GM12878 (cell line): Measurements from ENCODE around the gene ENGASE. TPM values are rescaled to one million over a fixed set of nuclear protein-coding genes. Genes with fewer than 3 reads are reported as not detected.

Experiments
- ATAC-seq: fragments of 200-7000 bp; cut with Tn5 transposase; 3 replicates; pipeline ENCODE4 v1.9.1; 2020; ENCODE audit warnings: mild to moderate bottlenecking, moderate library complexity
- BruUV-seq: library from RNA; stranded (reverse); fragments of 400-500 nt; replicated peaks from 2 replicates; lab custom pipeline; 2021; lab: Mats Ljungman, UMichigan
- CTCF ChIA-PET: fragments of 300-600 bp; sonication (Branson Sonifier 250); formaldehyde crosslinking; extraction: SDS; loops from one replicate; lab custom pipeline; 2021; ENCODE audit warnings: inconsistent platforms; lab: Yijun Ruan, JAX
- POLR2A ChIA-PET: fragments of 350-600 bp; formaldehyde crosslinking; extraction: SDS; loops from one replicate; lab custom pipeline; 2021; ENCODE audit warnings: inconsistent platforms; lab: Charles Lee
- RAD21 ChIA-PET: fragments of 300-600 bp; sonication (Branson Sonifier 250); formaldehyde crosslinking; loops from one replicate; lab custom pipeline; 2023; ENCODE audit warnings: antibody characterized with exemption; ENCODE audit not compliant: unreplicated experiment; lab: Charles Lee
- SMC1A ChIA-PET: fragments of 300-600 bp; sonication (Branson Sonifier 250); formaldehyde crosslinking; loops from one replicate; lab custom pipeline; 2023; ENCODE audit not compliant: unreplicated experiment, uncharacterized antibody; lab: Charles Lee
- DNase-seq: peaks from one replicate; pipeline ENCODE4 v3.0.0-alpha.2; 2011; ENCODE audit warnings: low read depth, low spot score
- FAIRE-seq: peaks from 3 replicates; lab custom pipeline; 2011; peaks lifted over from hg19 to GRCh38; lab: Jason Lieb, UNC
- H2AFZ ChIP-seq: 2 replicates; pipeline ENCODE4 v1.6.0; 2011; ENCODE audit warnings: low read depth, low read length, control low read depth; ENCODE audit not compliant: control insufficient read depth
- H3K27ac ChIP-seq: 2 replicates; pipeline ENCODE4 v1.5.1; 2011; ENCODE audit warnings: control low read depth; ENCODE audit not compliant: control insufficient read depth, insufficient read depth
- H3K27me3 ChIP-seq, 2 experiments: replicated peaks in 1 of 2; 2 replicates each; pipeline versions ENCODE4 v1.6.0 to v1.6.1; 2011; ENCODE audit warnings: low read length in 1 of 2; ENCODE audit not compliant: control insufficient read depth in 2 of 2, insufficient read depth in 2 of 2
- H3K36me3 ChIP-seq, 2 experiments: 2 replicates each; pipeline ENCODE4 v1.5.1; 2011; ENCODE audit warnings: low read length in 1 of 2; ENCODE audit not compliant: control insufficient read depth in 2 of 2, insufficient read depth in 2 of 2
- H3K4me1 ChIP-seq: 2 replicates; pipeline ENCODE4 v1.6.1; 2011; ENCODE audit warnings: mild to moderate bottlenecking, low read length, moderate library complexity, mixed read lengths; ENCODE audit not compliant: control insufficient read depth, insufficient read depth
- H3K4me2 ChIP-seq: 2 replicates; pipeline ENCODE4 v1.6.0; 2011; ENCODE audit warnings: control low read depth; ENCODE audit not compliant: control insufficient read depth, insufficient read depth
- H3K4me3 ChIP-seq: fragments of 200-600 bp; sonication (generic); 2 replicates; pipeline ENCODE4 v1.5.1; 2016
- H3K79me2 ChIP-seq: 2 replicates; pipeline ENCODE4 v1.6.0; 2011; ENCODE audit warnings: low read length; ENCODE audit not compliant: control insufficient read depth, insufficient read depth
- H3K9ac ChIP-seq: 2 replicates; pipeline ENCODE4 v1.8.0; 2011; ENCODE audit warnings: low read length, control low read depth, mixed read lengths; ENCODE audit not compliant: control insufficient read depth, insufficient read depth
- H3K9me3 ChIP-seq: replicated peaks from 3 replicates; pipeline ENCODE4 v1.5.1; 2011; ENCODE audit warnings: mild to moderate bottlenecking, low read length; ENCODE audit not compliant: control insufficient read depth, insufficient read depth
- H4K20me1 ChIP-seq: 2 replicates; pipeline ENCODE4 v1.6.0; 2011; ENCODE audit not compliant: control insufficient read depth, insufficient read depth
- BHLHE40 ChIP-seq, 2 experiments: fragments of 450-650 bp in 1 of 2; IDR thresholded peaks; 2 replicates each; pipeline ENCODE4 v1.6.1; 2011 to 2017; ENCODE audit warnings: low read depth in 2 of 2, borderline replicate concordance in 1 of 2, improper control_type of control experiment in 1 of 2, low read length in 1 of 2, mild to moderate bottlenecking in 1 of 2
- CTCF ChIP-seq, 3 experiments: IDR thresholded peaks in 2 of 3; conservative IDR thresholded peaks in 1 of 3; 2 replicates each; pipeline ENCODE4 v1.5.1; 2011; ENCODE audit warnings: low read depth in 3 of 3, low read length in 3 of 3, mild to moderate bottlenecking in 3 of 3, control low read depth in 2 of 3, moderate library complexity in 2 of 3, inconsistent platforms in 1 of 3, mixed read lengths in 1 of 3; ENCODE audit not compliant: control insufficient read depth in 2 of 3, insufficient read depth in 1 of 3; ENCODE audit errors: extremely low read depth in 1 of 3
- EED ChIP-seq: sonication (generic); IDR thresholded peaks from 2 replicates; pipeline ENCODE4 v1.6.1; 2016; ENCODE audit warnings: antibody characterized with exemption, low read depth
- GABPA ChIP-seq: IDR thresholded peaks from 2 replicates; pipeline ENCODE4 v1.6.1; 2014; ENCODE audit warnings: antibody characterized with exemption, low read depth, mild to moderate bottlenecking, inconsistent platforms
- NFYA ChIP-seq: IDR thresholded peaks from 2 replicates; pipeline ENCODE4 v1.6.1; 2011; ENCODE audit warnings: low read depth, mild to moderate bottlenecking, low read length, improper control_type of control experiment, borderline replicate concordance
- NFYB ChIP-seq: IDR thresholded peaks from 2 replicates; pipeline ENCODE4 v1.6.1; 2011; ENCODE audit warnings: low read depth, mild to moderate bottlenecking, low read length, improper control_type of control experiment, moderate library complexity; ENCODE audit not compliant: insufficient read depth
- NR2C1 ChIP-seq: fragments of 450-650 bp; IDR thresholded peaks from 2 replicates; pipeline ENCODE4 v1.6.1; 2017; ENCODE audit warnings: antibody characterized with exemption, mild to moderate bottlenecking, moderate library complexity
- NR2C2 ChIP-seq: IDR thresholded peaks from 2 replicates; pipeline ENCODE4 v1.6.1; 2011; ENCODE audit warnings: borderline replicate concordance, low read depth; ENCODE audit not compliant: control insufficient read depth, insufficient read length
- POLR2AphosphoS2 ChIP-seq: IDR thresholded peaks from 2 replicates; pipeline ENCODE4 v1.6.1; 2011; ENCODE audit warnings: low read depth, mild to moderate bottlenecking, low read length, improper control_type of control experiment, moderate library complexity
- RAD21 ChIP-seq: IDR thresholded peaks from 2 replicates; pipeline ENCODE4 v1.6.1; 2011; ENCODE audit warnings: mild to moderate bottlenecking, low read depth, low read length, moderate library complexity; ENCODE audit not compliant: insufficient read depth
- RBBP5 ChIP-seq: fragments of 200-600 bp; sonication (generic); conservative IDR thresholded peaks from 2 replicates; pipeline ENCODE4 v1.6.1; 2016
- REST ChIP-seq: IDR thresholded peaks from 2 replicates; pipeline ENCODE4 v1.6.1; 2012; ENCODE audit warnings: mild to moderate bottlenecking, low read depth, low read length
- SMC3 ChIP-seq: IDR thresholded peaks from 2 replicates; pipeline ENCODE4 v1.6.1; 2011; ENCODE audit warnings: low read length, improper control_type of control experiment, borderline replicate concordance
- TBL1XR1 ChIP-seq: IDR thresholded peaks from 2 replicates; pipeline ENCODE4 v1.6.1; 2012; ENCODE audit warnings: low read depth, low read length, improper control_type of control experiment
- TCF12 ChIP-seq: IDR thresholded peaks from 2 replicates; pipeline ENCODE4 v1.6.1; 2011; ENCODE audit warnings: low read depth, mild to moderate bottlenecking, low read length
- YY1 ChIP-seq: IDR thresholded peaks from 2 replicates; pipeline ENCODE4 v1.6.1; 2011; ENCODE audit warnings: low read depth, mild to moderate bottlenecking, low read length
- ZNF24 ChIP-seq: fragments of 450-650 bp; IDR thresholded peaks from 2 replicates; pipeline ENCODE4 v1.6.1; 2017; ENCODE audit warnings: antibody characterized with exemption, mild to moderate bottlenecking
- ZSCAN29 ChIP-seq: fragments of 450-650 bp; IDR thresholded peaks from 2 replicates; pipeline ENCODE4 v1.6.1; 2017; ENCODE audit warnings: mild to moderate bottlenecking, moderate library complexity
- WGBS: methylation state at CpG from one replicate; pipeline ENCODE4 v1.1.6; 2016; ENCODE audit warnings: low lambda C conversion rate; ENCODE audit not compliant: insufficient replicate concordance, insufficient coverage; ENCODE audit errors: missing lambda C conversion rate; 5-methylcytosine and 5-hydroxymethylcytosine counted together
- in situ Hi-C: fragments of 300-500 bp; cut with MboI; formaldehyde crosslinking; loops from 9 replicates; pipeline ENCODE4 v1.14.3; 2018; ENCODE audit warnings: mixed read lengths
- intact Hi-C: fragments of 100-400 bp; cut with micrococcal nuclease; formaldehyde crosslinking; loops from one replicate; pipeline ENCODE4 v1.14.2; 2022; ENCODE audit not compliant: unreplicated experiment
- polyA plus RNA-seq, 11 experiments: library from polyadenylated mRNA; depleted of rRNA in 4 of 11; unstranded in 6 of 11; stranded (reverse) in 5 of 11; fragments of >200 nt; fragmentation: Nextera tagmentation in 4 of 11; fragmentation: Illumina TruSeq in 1 of 11; extraction: Ambion mirVana in 4 of 11; extraction: Trizol in 1 of 11; gene quantifications; 1 replicate in 1 of 11; 2 replicates in 10 of 11; pipeline versions ENCODE4 v1.2.1 to v1.2.3, GENCODE V29; 2011 to 2016; ENCODE audit warnings: inconsistent platforms in 2 of 11, missing spikeins in 2 of 11, low read depth in 1 of 11
- total RNA-seq, 4 experiments: library from RNA; depleted of rRNA in 3 of 4; stranded (reverse); fragments of >200 nt in 3 of 4; fragmentation: Illumina TruSeq in 1 of 4; extraction: Trizol in 1 of 4; gene quantifications; 2 replicates each; pipeline versions ENCODE4 v1.2.1 to v1.2.3, GENCODE V29; 2013 to 2021

ENGASE gene
- total and polyA plus RNA-seq, 10 of the 15 experiments (the other 5 are each of a cell fraction or from before 2014, with no cell fraction given): 0.18 to 28.9 (median 10.5) TPM

- FAIRE-seq (no peak), ATAC-seq (peak; percentile 80), DNase-seq (no peak)
- Histone ChIP-seq H3K9ac (no peak overlapping the region), H3K79me2 (no peaks in the 10 kb centered on the region), H4K20me1 (no peaks in the 10 kb centered on the region; the same call in 1 of the 2 replicates), H2AFZ (no peak overlapping the region), H3K27ac (no peak overlapping the region), H3K9me3 (no peaks in the 10 kb centered on the region), H3K4me3 (no peak overlapping the region), H3K27me3 (no peaks in the 10 kb centered on the region), H3K4me2 (no peak overlapping the region), H3K4me1 (peaks cover 10% of the 10 kb centered on the region), H3K36me3 (no peaks in the 10 kb centered on the region)
- in situ Hi-C loops: no loop called here
- 42% methylated on average over 13 of the region's 13 CpGs for WGBS
- RAD21 ChIA-PET: interaction anchor here (0.9 kb wide), 1 partner anchor 22 kb away, joined by 3 read pairs; no protein-coding TSS in a partner anchor
- SMC1A ChIA-PET: interaction anchor here (1.6 to 3.3 kb wide), 3 partner anchors 13 to 28 kb away, joined by 4 to 10 read pairs (median 5); no protein-coding TSS in a partner anchor
- CTCF ChIA-PET: interaction anchor here (0.6 to 2.7 kb wide), 8 partner anchors 8 to 33 kb away, joined by 3 to 10 read pairs (median 4); partner anchors contain the start of genes CANT1 and ENGASE
- BruUV-seq: no TSS peak
- POLR2A ChIA-PET: interaction anchor here (0.6 kb wide), 2 partner anchors 24 to 29 kb away, joined by 3 to 4 read pairs; no protein-coding TSS in a partner anchor
- intact Hi-C loops: loop anchor here (1.0 kb wide), 1 partner anchor 23 kb away; no protein-coding TSS in a partner anchor
- TF ChIP-seq NR2C2: no peak
- no peak for TF ChIP-seq NR2C1
- TF ChIP-seq ZNF24: 0 out of 2 replicates have a peak, but pooled peaks have one; percentile 35
- peak; percentile 50; the same call in 1 of the 2 replicates for TF ChIP-seq YY1
- 0 out of 4 replicates have a peak, but pooled peaks have one; percentile 8 to 10 for TF ChIP-seq BHLHE40 (IDR thresholded peaks at IDR 0.05; ENCODE audit: borderline replicate concordance in 1 of 2, low read depth in 2 of 2, low read length in 1 of 2)
- no peak for TF ChIP-seq NFYA
- TF ChIP-seq ZSCAN29: no peak
- no peak for TF ChIP-seq NFYB
- no peak for TF ChIP-seq REST
- peak; percentile 80 to 94 (median 93) for TF ChIP-seq CTCF (IDR thresholded peaks at IDR 0.05 in 2 of 3, conservative IDR thresholded peaks at IDR 0.05 in 1 of 3; ENCODE audit: control insufficient read depth in 2 of 3, extremely low read depth in 1 of 3, insufficient read depth in 1 of 3, low read depth in 3 of 3, low read length in 3 of 3)
- peak; percentile 79; the same call in 1 of the 2 replicates for TF ChIP-seq SMC3
- peak; percentile 59 for TF ChIP-seq RAD21
- TF ChIP-seq POLR2AphosphoS2: no peak
- 0 out of 2 replicates have a peak, but pooled peaks have one; percentile 49 for TF ChIP-seq TCF12
- TF ChIP-seq RBBP5: no peak
- no peak for TF ChIP-seq GABPA
- no peak for TF ChIP-seq TBL1XR1
- TF ChIP-seq EED: no peak
Observed at GRCh38 chr17:79042421-79043190, 32.0 kb upstream of the ENGASE start.
